ENCODE data around the gene TTC3. TPM values are rescaled to one million over a fixed set of nuclear protein-coding genes. Genes with fewer than 3 reads are reported as not detected.

TTC3 gene
- total and polyA plus RNA-seq, 2 of the 13 experiments (the other 11 are each of a cell fraction or from before 2014, with no cell fraction given) = 55.7 to 108 TPM

DNA sequence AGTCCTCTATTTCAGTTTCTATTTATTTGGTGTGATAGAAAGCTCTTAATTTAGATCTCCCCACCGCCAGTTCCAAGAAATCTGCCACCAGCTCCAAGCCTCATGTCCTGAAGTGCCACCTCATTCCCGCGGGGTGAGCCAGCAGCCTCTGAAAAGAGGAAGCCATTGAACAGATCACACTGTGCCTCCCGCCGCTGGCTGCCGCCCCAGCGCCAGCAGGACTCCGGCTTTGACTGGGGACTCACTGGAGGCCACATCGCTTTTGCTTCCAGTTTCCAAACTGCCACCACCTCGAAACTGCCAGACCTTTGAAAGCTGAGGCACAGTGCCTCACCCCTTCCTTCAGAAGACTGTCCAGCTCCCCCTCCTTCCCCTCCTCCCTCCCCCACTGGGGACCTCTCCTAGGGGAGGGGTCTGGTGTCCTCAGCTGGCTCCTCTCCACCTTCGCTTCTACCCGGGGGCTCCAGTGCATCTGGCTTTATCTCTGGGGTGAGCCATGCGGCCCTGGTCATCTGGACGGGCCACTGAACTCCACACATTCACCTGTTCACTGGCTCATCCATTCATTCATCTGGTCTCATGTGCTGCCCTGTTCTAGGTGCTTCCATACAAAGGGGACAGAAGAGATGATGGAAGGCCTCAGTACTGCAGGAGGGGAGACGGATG is 135.1 kb downstream of the TTC3 start (continued):
- 0 out of 2 replicates have a peak, but pooled peaks have one; percentile 50 for TF ChIP-seq NRL (CRISPR knock-in tag; IDR thresholded peaks at IDR 0.05; ENCODE audit: borderline replicate concordance)
- TF ChIP-seq FOXJ3 (CRISPR knock-in tag; IDR thresholded peaks at IDR 0.05; ENCODE audit: borderline replicate concordance) = 0 out of 2 replicates have a peak, but pooled peaks have one; percentile 16
- TF ChIP-seq NCOA2 (CRISPR knock-in tag; IDR thresholded peaks at IDR 0.05) = no peak
- TF ChIP-seq SMAD1 (CRISPR knock-in tag; IDR thresholded peaks at IDR 0.05; ENCODE audit: borderline replicate concordance, low read depth) = 0 out of 2 replicates have a peak, but pooled peaks have one; percentile 21
- TF ChIP-seq YY1 (IDR thresholded peaks at IDR 0.05; ENCODE audit: insufficient read depth, insufficient replicate concordance, low read depth, low read length) = peak; percentile 40
- TF ChIP-seq SNAPC2 (CRISPR knock-in tag; IDR thresholded peaks at IDR 0.05) = no peak
- TF ChIP-seq MAX (IDR thresholded peaks at IDR 0.05) = peak; percentile 32; the same call in 1 of the 2 replicates
- TF ChIP-seq, protein P1, sequence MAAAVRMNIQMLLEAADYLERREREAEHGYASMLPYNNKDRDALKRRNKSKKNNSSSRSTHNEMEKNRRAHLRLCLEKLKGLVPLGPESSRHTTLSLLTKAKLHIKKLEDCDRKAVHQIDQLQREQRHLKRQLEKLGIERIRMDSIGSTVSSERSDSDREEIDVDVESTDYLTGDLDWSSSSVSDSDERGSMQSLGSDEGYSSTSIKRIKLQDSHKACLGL (CRISPR knock-in tag; IDR thresholded peaks at IDR 0.05) = 0 out of 2 replicates have a peak, but pooled peaks have one; percentile 9
- TF ChIP-seq MXD4 (CRISPR knock-in tag; IDR thresholded peaks at IDR 0.05) = peak; percentile 16; the same call in 1 of the 2 replicates
- TF ChIP-seq ZNF710 (CRISPR knock-in tag; IDR thresholded peaks at IDR 0.05; ENCODE audit: borderline replicate concordance) = 0 out of 2 replicates have a peak, but pooled peaks have one; percentile 45
- peak; percentile 53 for TF ChIP-seq ASH2L (IDR thresholded peaks at IDR 0.05; ENCODE audit: insufficient read length, low read depth, low read length)
- TF ChIP-seq, protein P2, sequence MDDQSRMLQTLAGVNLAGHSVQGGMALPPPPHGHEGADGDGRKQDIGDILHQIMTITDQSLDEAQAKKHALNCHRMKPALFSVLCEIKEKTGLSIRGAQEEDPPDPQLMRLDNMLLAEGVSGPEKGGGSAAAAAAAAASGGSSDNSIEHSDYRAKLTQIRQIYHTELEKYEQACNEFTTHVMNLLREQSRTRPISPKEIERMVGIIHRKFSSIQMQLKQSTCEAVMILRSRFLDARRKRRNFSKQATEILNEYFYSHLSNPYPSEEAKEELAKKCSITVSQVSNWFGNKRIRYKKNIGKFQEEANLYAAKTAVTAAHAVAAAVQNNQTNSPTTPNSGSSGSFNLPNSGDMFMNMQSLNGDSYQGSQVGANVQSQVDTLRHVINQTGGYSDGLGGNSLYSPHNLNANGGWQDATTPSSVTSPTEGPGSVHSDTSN (CRISPR knock-in tag; IDR thresholded peaks at IDR 0.05; ENCODE audit: borderline replicate concordance) = no peak
- no peak for TF ChIP-seq ZEB1 (IDR thresholded peaks at IDR 0.05; ENCODE audit: insufficient replicate concordance, low read depth)
- TF ChIP-seq ZNF687 (CRISPR knock-in tag; IDR thresholded peaks at IDR 0.05) = peak; percentile 78
- TF ChIP-seq, protein P3, sequence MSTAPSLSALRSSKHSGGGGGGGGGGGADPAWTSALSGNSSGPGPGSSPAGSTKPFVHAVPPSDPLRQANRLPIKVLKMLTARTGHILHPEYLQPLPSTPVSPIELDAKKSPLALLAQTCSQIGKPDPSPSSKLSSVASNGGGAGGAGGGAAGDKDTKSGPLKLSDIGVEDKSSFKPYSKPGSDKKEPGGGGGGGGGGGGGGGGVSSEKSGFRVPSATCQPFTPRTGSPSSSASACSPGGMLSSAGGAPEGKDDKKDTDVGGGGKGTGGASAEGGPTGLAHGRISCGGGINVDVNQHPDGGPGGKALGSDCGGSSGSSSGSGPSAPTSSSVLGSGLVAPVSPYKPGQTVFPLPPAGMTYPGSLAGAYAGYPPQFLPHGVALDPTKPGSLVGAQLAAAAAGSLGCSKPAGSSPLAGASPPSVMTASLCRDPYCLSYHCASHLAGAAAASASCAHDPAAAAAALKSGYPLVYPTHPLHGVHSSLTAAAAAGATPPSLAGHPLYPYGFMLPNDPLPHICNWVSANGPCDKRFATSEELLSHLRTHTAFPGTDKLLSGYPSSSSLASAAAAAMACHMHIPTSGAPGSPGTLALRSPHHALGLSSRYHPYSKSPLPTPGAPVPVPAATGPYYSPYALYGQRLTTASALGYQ (CRISPR knock-in tag; IDR thresholded peaks at IDR 0.05) = no peak
- TF ChIP-seq ZNF350 (CRISPR knock-in tag; IDR thresholded peaks at IDR 0.05; ENCODE audit: borderline replicate concordance, low read depth) = peak; percentile 35; the same call in 1 of the 2 replicates
- no peak for TF ChIP-seq ZNF550 (CRISPR knock-in tag; IDR thresholded peaks at IDR 0.05; ENCODE audit: borderline replicate concordance)
- TF ChIP-seq AHR (CRISPR knock-in tag; IDR thresholded peaks at IDR 0.05) = no peak

Data from HepG2 (cell line).